ENCODE results near the gene RAB22A. TPM values are rescaled to one million over a fixed set of nuclear protein-coding genes. Genes with fewer than 3 reads are reported as not detected.

RAB22A gene
- total RNA-seq, result 15.7 and 16.3 TPM in 2 replicates
- 8.6 TPM in 2 replicates for polyA plus RNA-seq
- polyA plus RNA-seq (2011; cell fraction: cytosol; rRNA removed), result 6.5 and 6.8 TPM in 2 replicates
- 17.6 and 17.9 TPM in 2 replicates for polyA plus RNA-seq (2011; cell fraction: nucleus; rRNA removed)
- polyA plus RNA-seq (2012), result 9.8 and 11.1 TPM in 2 replicates
- polyA minus RNA-seq, result 29.3 and 37.9 TPM in 2 replicates
- 7.6 TPM for polyA minus RNA-seq (2011; cell fraction: cytosol; rRNA and poly(A)+ RNA removed)
- polyA minus RNA-seq (2011; cell fraction: nucleus; rRNA and poly(A)+ RNA removed), result 29.8 and 31.7 TPM in 2 replicates
- percentile 86 among the genes with signal in this experiment for Bru-seq, nascent RNA
- percentile 88 among the genes with signal in this experiment for BruChase-seq, experiment 1, labeled RNA remaining after a 6-hour chase
- percentile 87 among the genes with signal in this experiment for BruChase-seq, experiment 2, labeled RNA remaining after a 2-hour chase
- long read RNA-seq, full-length matches to known transcripts, result 95 of 113 reads
- long read RNA-seq, partial matches to known transcripts, result 3 of 113 reads
- long read RNA-seq, other reads (novel, unspliced or antisense), result 15 of 113 reads

GRCh38 chr20:58309591-58310290, at the start of gene RAB22A:
RAB22A (plus strand) TSS chr20:58309715; CDS start chr20:58309977, 262 bp downstream.
- H3K36me3 ChIP-seq (ENCODE audit: control insufficient read depth in 2 of 2, extremely low read depth in 1 of 2, insufficient read depth in 2 of 2, low read length in 2 of 2), result peaks cover 3 to 10% of the 10 kb centered on the region in 2 experiments
- ChIA-PET CTCF (interaction anchor here (1.1 kb wide), 1 partner anchor 137 kb away, joined by 4 read pairs; no protein-coding TSS in a partner anchor), POLR2A (interaction anchor here (1.1 kb wide), 1 partner anchor 79 kb away, joined by 5 read pairs; the partner anchor contains the start of gene VAPB)
- DNase-seq (ENCODE audit: low read depth, low spot score) (peak; percentile 66), FAIRE-seq (peak; percentile 35)
- no peaks in the 10 kb centered on the region for H3K9me3 ChIP-seq (replicated peaks; ENCODE audit: control insufficient read depth, insufficient read depth, low read length)
- peaks cover under 1% of the 10 kb centered on the region for H4K20me1 ChIP-seq (replicated peaks; ENCODE audit: control insufficient read depth, extremely low read depth, insufficient read depth, low read length)
- no peak for TF ChIP-seq MYC (IDR thresholded peaks at IDR 0.05; ENCODE audit: low read depth, low read length)
- peak; percentile 86 for TF ChIP-seq POLR2AphosphoS5 (IDR thresholded peaks at IDR 0.05; ENCODE audit: insufficient read depth, low read depth, low read length)
- TF ChIP-seq GATA2 (IDR thresholded peaks at IDR 0.05; ENCODE audit: insufficient read depth, insufficient read length, low read depth, low read length), result no peak
- TF ChIP-seq FOS (IDR thresholded peaks at IDR 0.05; ENCODE audit: borderline replicate concordance, insufficient read depth, low read length), result no peak
- TF ChIP-seq POLR2A (IDR thresholded peaks at IDR 0.05; ENCODE audit: low read depth, low read length), result peak; percentile 95
- peak within 1 kb of the TSS; percentile 91 for H3K9ac ChIP-seq (replicated peaks; ENCODE audit: extremely low read depth, insufficient read depth, low read length)
- intact Hi-C loops (cut with micrococcal nuclease), result loop anchor here (1.0 to 5.0 kb wide), 6 partner anchors 33 to 383 kb away; partner anchors contain the start of genes NPEPL1 and VAPB
- dilution Hi-C loops (cut with MboI; ENCODE audit: extremely low pct_ligation_motif_present, low sequenced_read_pairs), result no loop called here
- H3K4me1 ChIP-seq (ENCODE audit: control insufficient read depth, extremely low read depth, insufficient read depth, low read length), result peaks cover 10% of the 10 kb centered on the region
- no peaks in the 10 kb centered on the region for H3K9me1 ChIP-seq (replicated peaks; ENCODE audit: control insufficient read depth, extremely low read depth, insufficient read depth, low read length)
- peaks cover 47% of the 10 kb centered on the region for H3K79me2 ChIP-seq (ENCODE audit: control insufficient read depth, insufficient read depth, low read length)
- H2AFZ ChIP-seq (ENCODE audit: low read depth, low read length), result peak within 1 kb of the TSS; percentile 95
- no TSS peak for BruUV-seq (replicated peaks)
- no peaks in the 10 kb centered on the region for H3K27me3 ChIP-seq (ENCODE audit: control insufficient read depth in 2 of 2, insufficient read depth in 2 of 2, low read length in 2 of 2)
- peak within 1 kb of the TSS; percentile 85 for H3K27ac ChIP-seq (ENCODE audit: insufficient read depth, low read depth, low read length)
- peak within 1 kb of the TSS; percentile 96 to 99 (median 98) for H3K4me3 ChIP-seq (replicated peaks in 1 of 3; ENCODE audit: insufficient read depth in 1 of 3, low read depth in 1 of 3, low read length in 3 of 3)
- peak within 1 kb of the TSS; percentile 92 for H3K4me2 ChIP-seq (ENCODE audit: insufficient read depth, low read length)
